Testis (tissue), 3 donors: ENCODE data around the gene CCDC149. TPM values are rescaled to one million over a fixed set of nuclear protein-coding genes. Genes with fewer than 3 reads are reported as not detected.
"Not testable (repeated sequence)": the region's sequence is repeated elsewhere in the genome, so short reads cannot be mapped to it uniquely, and the experiment has no call there.

Source experiments
- DNase-seq: peaks from one replicate; pipeline ENCODE4 v3.0.0-alpha.2; 2019
- H3K27ac ChIP-seq, 2 donors: fragments of 200-600 bp; sonication (generic); one replicate each; pipeline ENCODE4 v1.5.1; 2019
- H3K27me3 ChIP-seq: fragments of 200-600 bp; sonication (generic); one replicate; pipeline ENCODE4 v1.5.1; 2019
- H3K36me3 ChIP-seq: fragments of 200-600 bp; sonication (generic); one replicate; pipeline ENCODE4 v1.5.1; 2017; ENCODE audit warnings: low read depth; ENCODE audit errors: missing control alignments
- H3K4me1 ChIP-seq: fragments of 200-600 bp; sonication (generic); one replicate; pipeline ENCODE4 v1.5.1; 2019
- H3K4me3 ChIP-seq, 2 donors: fragments of 200-600 bp; sonication (generic); one replicate each; pipeline ENCODE4 v1.5.1; 2017 to 2019
- H3K9me3 ChIP-seq: fragments of 200-600 bp; sonication (generic); one replicate; pipeline ENCODE4 v1.5.1; 2017
- POLR2A ChIP-seq: fragments of 450-650 bp; IDR thresholded peaks from one replicate; pipeline ENCODE4 v1.6.1; 2017; ENCODE audit warnings: antibody characterized with exemption, mild to moderate bottlenecking, moderate library complexity
- WGBS, 2 donors: methylation state at CpG; one replicate each; pipeline ENCODE4 v1.1.5; 2018; 5-methylcytosine and 5-hydroxymethylcytosine counted together
- intact Hi-C: fragments of 100-400 bp; cut with DNase I; formaldehyde crosslinking; loops from one replicate; pipeline ENCODE4 v1.15.1; 2023; ENCODE audit warnings: low total_unique reads
- polyA plus RNA-seq: library from polyadenylated mRNA; stranded (reverse); fragments of 350-450 nt; fragmentation: Illumina TruSeq; extraction: RNeasy Lipid Tissue Mini Kit (QIAGEN cat#74804); gene quantifications from one replicate; pipeline ENCODE4 v1.2.3, GENCODE V29; 2014; ENCODE audit warnings: low read depth, low replicate concordance; ENCODE audit not compliant: insufficient read depth
- total RNA-seq, 2 donors: library from RNA; depleted of rRNA; stranded (reverse); fragments of >200 nt; gene quantifications; one replicate each; pipeline ENCODE4 v1.2.3, GENCODE V29; 2016
- TF ChIP-seq, protein P1 (sequence below), 3 experiments: fragments of 450-650 bp in 2 of 3; fragments of 200-600 bp in 1 of 3; sonication (generic) in 1 of 3; IDR thresholded peaks; one replicate each; pipeline ENCODE4 v1.5.1; 2016 to 2019; ENCODE audit warnings: antibody characterized with exemption in 3 of 3, mild to moderate bottlenecking in 2 of 3, moderate library complexity in 1 of 3

The CCDC149 gene
- total and polyA plus RNA-seq, 3 donors from 2014 or later, result 9.4 to 17.2 (median 12.6) TPM

DNA sequence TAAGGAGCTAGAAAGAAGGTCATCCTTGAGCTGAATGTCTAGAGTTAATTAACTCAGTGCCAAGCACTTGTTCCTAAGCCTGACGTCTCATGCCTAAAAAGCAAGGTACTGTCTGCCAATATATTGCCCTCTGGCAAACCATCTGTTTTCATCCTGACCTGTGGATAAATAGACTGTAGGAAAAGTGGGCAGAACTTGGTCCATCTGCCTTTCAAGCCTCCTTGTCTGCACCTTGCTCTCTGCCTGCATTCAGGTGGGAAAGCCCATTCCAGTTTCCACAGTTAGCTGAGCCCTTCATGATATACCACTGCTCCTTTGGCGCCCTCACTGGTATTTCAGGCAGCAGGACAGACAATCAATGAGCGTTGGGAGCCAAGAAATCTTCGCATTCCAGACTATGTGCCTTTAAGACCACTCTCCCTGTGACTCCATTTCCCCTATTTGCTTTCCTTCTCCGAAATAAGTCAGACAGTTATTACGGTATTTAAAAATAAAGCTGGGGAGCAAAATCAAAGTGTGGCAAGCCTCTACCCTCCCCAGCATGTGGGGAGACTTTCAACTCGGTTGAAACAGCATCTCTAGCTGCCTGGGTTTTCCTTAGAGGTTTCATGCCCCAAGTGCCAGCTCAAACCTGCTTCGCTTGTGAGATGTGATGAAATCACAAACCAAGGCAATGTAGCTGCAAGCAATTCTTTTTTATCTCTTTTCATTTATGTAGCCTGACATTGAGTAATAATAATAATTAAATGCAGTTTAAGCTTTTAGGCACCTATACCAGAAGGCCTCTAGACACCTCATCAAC, 2.5 kb upstream of the CCDC149 start:
- intact Hi-C loops, result no loop called here

GRCh38 chr4:24914460-24914859, 1.6 kb upstream of the CCDC149 start:
- WGBS, 2 donors, result 87 to 90% methylated on average over 6 of the region's 6 CpGs
- H3K9me3 ChIP-seq, result no peaks in the 10 kb centered on the region
- H3K4me1 ChIP-seq, result no peaks in the 10 kb centered on the region
- H3K27ac ChIP-seq, result no peak overlapping the region
- H3K36me3 ChIP-seq, result no peaks in the 10 kb centered on the region
- TF ChIP-seq POLR2A, result no peak
- TF ChIP-seq, protein P1, sequence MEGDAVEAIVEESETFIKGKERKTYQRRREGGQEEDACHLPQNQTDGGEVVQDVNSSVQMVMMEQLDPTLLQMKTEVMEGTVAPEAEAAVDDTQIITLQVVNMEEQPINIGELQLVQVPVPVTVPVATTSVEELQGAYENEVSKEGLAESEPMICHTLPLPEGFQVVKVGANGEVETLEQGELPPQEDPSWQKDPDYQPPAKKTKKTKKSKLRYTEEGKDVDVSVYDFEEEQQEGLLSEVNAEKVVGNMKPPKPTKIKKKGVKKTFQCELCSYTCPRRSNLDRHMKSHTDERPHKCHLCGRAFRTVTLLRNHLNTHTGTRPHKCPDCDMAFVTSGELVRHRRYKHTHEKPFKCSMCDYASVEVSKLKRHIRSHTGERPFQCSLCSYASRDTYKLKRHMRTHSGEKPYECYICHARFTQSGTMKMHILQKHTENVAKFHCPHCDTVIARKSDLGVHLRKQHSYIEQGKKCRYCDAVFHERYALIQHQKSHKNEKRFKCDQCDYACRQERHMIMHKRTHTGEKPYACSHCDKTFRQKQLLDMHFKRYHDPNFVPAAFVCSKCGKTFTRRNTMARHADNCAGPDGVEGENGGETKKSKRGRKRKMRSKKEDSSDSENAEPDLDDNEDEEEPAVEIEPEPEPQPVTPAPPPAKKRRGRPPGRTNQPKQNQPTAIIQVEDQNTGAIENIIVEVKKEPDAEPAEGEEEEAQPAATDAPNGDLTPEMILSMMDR (IDR thresholded peaks at IDR 0.05), result no peak
- intact Hi-C loops, result no loop called here
- no peak overlapping the region for H3K4me3 ChIP-seq
- H3K27me3 ChIP-seq, result no peaks in the 10 kb centered on the region
- no peak for DNase-seq

More for the DNA sequence above, 2.5 kb upstream of the CCDC149 start:
- no peaks in the 10 kb centered on the region for H3K9me3 ChIP-seq
- TF ChIP-seq POLR2A, result no peak
- TF ChIP-seq, protein P1 (IDR thresholded peaks at IDR 0.05), result no peak
- no peak overlapping the region for H3K4me3 ChIP-seq
- WGBS, 2 donors, result 77 to 87% methylated on average over 8 of the region's 8 CpGs
- no peaks in the 10 kb centered on the region for H3K4me1 ChIP-seq
- peak; percentile 21 for DNase-seq
- H3K27me3 ChIP-seq, result no peaks in the 10 kb centered on the region
- no peak overlapping the region for H3K27ac ChIP-seq
- no peaks in the 10 kb centered on the region for H3K36me3 ChIP-seq

DNA sequence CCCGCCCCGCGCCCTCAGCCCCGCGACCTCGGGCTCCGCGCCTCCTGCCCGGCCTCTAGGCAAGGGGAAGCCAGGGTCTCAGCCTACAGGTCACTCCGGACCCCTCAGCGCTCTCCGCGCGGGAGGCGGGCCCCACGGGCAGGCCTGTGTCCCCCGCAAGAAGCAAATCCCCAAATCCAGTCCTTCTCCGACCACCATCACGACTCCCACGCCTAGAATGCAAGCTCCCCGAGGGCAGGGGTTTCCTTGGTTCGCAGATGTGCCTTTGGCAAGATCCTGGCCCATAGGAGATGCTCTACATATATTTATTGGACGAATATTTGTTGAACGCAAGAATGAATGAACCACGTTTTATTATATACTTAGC, 260 bp upstream of the CCDC149 start:
- no peaks in the 10 kb centered on the region for H3K9me3 ChIP-seq
- WGBS, 2 donors, result 14 to 23% methylated on average over 9 to 22 of the region's 25 CpGs
- H3K27ac ChIP-seq, result peak overlapping the region in 1 of 2 donors; percentile 89
- peak; percentile 19 for DNase-seq
- no peaks in the 10 kb centered on the region for H3K36me3 ChIP-seq
- H3K27me3 ChIP-seq, result no peaks in the 10 kb centered on the region
- H3K4me3 ChIP-seq, result peak overlapping the region; percentile 44 to 71
- TF ChIP-seq, protein P1 (IDR thresholded peaks at IDR 0.05), result no peak
- no peak for TF ChIP-seq POLR2A
- no peaks in the 10 kb centered on the region for H3K4me1 ChIP-seq
- intact Hi-C loops, result no loop called here

- intact Hi-C loops, result no loop called here
- no peak for DNase-seq
- Histone ChIP-seq H3K27me3 (no peaks in the 10 kb centered on the region), H3K9me3 (no peaks in the 10 kb centered on the region), H3K36me3 (no peaks in the 10 kb centered on the region), H3K27ac (no peak overlapping the region), H3K4me3 (no peak overlapping the region), H3K4me1 (no peaks in the 10 kb centered on the region)
- no peak for TF ChIP-seq POLR2A
- TF ChIP-seq, protein P1 (IDR thresholded peaks at IDR 0.05), result no peak
- 94 to 100% methylated on average over 1 of the region's 1 CpG for WGBS, 2 donors
Observed at GRCh38 chr4:24910499-24910898, 2.3 kb downstream of the CCDC149 start.

DNA sequence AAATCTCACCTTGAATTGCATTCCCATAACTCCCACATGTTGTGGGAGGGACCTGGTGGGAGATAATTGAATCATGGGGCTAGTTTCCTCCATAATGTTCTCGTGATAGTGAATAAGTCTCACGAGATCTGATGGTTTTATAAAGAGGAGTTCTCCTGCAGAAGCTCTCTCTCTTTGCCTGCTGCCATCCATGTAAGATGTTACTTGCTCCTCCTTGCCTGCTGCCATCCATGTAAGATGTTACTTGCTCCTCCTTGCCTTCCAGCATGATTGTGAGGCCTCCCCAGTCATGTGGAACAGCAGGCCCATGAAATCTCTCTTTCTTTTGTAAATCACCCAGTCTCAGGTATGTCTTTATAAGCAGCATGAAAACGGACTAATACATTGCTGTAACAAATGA, 3.2 kb downstream of the CCDC149 start:
- H3K4me3 ChIP-seq, H3K36me3 ChIP-seq, H3K27ac ChIP-seq, H3K9me3 ChIP-seq, DNase-seq, H3K27me3 ChIP-seq, H3K4me1 ChIP-seq, intact Hi-C loops: not testable (repeated sequence)
- 90 to 96% methylated on average over 3 of the region's 3 CpGs for WGBS, 2 donors
